ENCODE measurements around the gene CASQ2. TPM values are rescaled to one million over a fixed set of nuclear protein-coding genes. Genes with fewer than 3 reads are reported as not detected.

Gene CASQ2
- total RNA-seq, 4 donors from 2014 or later = 1.5 to 30.2 (median 7.8) TPM

DNA sequence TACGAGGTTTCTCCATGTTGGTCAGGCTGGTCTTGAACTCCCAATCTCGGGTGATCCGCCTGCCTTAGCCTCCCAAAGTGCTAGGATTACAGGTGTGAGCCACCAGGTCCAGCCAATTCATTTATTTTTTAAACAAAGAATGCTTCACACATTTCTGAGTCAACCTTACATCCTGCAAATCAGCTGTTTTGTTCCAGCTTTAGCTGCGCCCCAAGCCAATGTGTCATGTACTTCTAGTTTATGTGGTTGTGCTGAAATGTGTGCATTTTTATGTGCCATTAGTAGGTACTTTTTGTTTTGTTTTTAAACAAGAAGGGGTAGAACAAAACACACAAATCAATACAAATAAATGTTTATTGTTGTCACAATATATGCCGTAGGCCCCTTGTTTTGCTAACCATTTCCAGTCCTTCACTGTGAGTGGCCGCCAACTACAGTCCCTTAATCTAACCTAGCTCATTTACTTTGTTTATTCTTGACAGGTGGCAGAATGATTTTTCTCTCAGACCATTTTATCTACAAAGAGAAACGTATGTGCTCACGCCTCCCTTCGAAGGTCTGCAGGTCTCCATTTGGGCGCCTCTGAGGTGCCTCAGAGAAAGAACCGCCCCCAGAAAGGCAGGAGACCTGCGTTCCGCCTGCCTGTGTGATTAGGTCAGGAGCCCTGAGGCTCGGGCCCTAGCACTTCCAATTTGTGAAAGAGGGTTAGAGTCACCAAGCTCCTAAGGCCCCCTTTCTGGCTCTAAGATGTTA lies 2.8 kb upstream of the CASQ2 start:
- intact Hi-C loops (cut with DNase I; ENCODE audit: low total_unique reads) = loop anchor here (10.0 kb wide), 1 partner anchor 56 kb away; no protein-coding TSS in a partner anchor
- H3K27me3 ChIP-seq = no peaks in the 10 kb centered on the region
- peak overlapping the region in 1 of 2 donors; percentile 59 for H3K27ac ChIP-seq
- H3K4me3 ChIP-seq = no peak overlapping the region
- no peak for DNase-seq
- no peaks in the 10 kb centered on the region for H3K36me3 ChIP-seq
- H3K9me3 ChIP-seq = no peaks in the 10 kb centered on the region
- H3K4me1 ChIP-seq = no peaks in the 10 kb centered on the region
- TF ChIP-seq, protein P1, sequence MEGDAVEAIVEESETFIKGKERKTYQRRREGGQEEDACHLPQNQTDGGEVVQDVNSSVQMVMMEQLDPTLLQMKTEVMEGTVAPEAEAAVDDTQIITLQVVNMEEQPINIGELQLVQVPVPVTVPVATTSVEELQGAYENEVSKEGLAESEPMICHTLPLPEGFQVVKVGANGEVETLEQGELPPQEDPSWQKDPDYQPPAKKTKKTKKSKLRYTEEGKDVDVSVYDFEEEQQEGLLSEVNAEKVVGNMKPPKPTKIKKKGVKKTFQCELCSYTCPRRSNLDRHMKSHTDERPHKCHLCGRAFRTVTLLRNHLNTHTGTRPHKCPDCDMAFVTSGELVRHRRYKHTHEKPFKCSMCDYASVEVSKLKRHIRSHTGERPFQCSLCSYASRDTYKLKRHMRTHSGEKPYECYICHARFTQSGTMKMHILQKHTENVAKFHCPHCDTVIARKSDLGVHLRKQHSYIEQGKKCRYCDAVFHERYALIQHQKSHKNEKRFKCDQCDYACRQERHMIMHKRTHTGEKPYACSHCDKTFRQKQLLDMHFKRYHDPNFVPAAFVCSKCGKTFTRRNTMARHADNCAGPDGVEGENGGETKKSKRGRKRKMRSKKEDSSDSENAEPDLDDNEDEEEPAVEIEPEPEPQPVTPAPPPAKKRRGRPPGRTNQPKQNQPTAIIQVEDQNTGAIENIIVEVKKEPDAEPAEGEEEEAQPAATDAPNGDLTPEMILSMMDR (IDR thresholded peaks at IDR 0.05) = no peak
- no peak for TF ChIP-seq POLR2A (IDR thresholded peaks at IDR 0.05)

DNA sequence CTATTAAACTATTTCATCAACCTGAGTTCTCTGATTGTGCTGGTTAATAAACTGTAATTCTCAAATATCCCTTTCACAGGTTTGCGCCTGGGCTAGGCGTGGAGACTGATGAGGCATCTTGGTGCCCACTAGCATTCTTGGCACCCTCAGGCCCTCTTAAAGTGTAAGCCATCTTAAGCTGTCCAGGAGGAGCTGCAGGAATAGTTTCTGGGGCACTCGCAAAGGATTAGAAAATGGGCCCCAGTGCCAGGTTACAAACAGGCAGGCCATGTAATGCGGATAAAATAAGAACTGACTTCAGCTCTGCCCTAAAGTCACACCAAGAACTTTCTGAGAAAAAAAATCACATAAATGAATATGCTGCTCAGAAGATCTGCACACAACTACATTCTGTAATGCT lies 1.1 kb downstream of the CASQ2 start:
- Histone ChIP-seq H3K4me1 (no peaks in the 10 kb centered on the region), H3K36me3 (no peaks in the 10 kb centered on the region), H3K4me3 (no peak overlapping the region), H3K9me3 (no peaks in the 10 kb centered on the region), H3K27ac (peak overlapping the region; percentile 44 to 66), H3K27me3 (no peaks in the 10 kb centered on the region)
- no peak for DNase-seq
- no peak for TF ChIP-seq POLR2A (IDR thresholded peaks at IDR 0.05)
- TF ChIP-seq, protein P1 (IDR thresholded peaks at IDR 0.05) = no peak
- intact Hi-C loops (cut with DNase I; ENCODE audit: low total_unique reads) = no loop called here

DNA sequence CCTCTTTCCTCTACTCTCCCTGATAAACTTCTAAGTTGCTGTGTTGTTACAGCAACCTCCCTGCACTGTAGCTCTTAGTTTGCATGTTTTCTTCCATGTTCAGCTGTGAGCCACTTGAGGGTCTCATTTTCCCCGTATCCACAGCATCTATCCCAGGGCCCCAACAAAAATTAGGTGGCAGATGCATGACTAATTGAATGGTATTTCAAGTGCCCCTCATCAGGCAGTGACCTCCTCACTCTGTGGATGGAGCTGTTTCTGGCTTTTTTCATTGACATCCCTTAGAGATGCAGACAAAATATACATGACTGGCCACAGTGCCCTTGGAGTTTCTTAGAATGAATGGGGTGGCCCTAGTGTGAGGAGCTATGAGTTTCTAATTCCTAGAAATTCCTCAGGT lies 3.4 kb downstream of the CASQ2 start:
- TF ChIP-seq, protein P1 (IDR thresholded peaks at IDR 0.05) = no peak
- TF ChIP-seq POLR2A (IDR thresholded peaks at IDR 0.05) = no peak

DNA sequence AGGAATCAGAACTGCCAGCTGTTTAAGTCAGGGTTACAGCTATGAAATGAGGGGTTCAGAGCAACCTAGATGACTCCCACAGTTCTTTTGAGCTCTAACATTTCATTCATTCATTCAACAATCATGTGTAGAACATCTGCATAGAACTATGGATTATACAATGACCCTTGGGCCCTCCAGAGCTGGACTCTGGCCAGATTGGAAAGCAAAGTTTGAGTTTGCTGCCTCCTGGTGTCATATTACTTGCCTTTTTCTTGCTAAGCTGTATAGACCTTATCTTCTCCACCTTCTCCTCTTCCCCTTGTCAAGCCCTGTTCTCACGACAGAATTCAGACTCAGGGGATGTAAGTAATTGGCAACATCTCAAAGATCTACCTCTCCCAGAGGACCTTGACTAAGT lies 4.0 kb downstream of the CASQ2 start:
- no peak overlapping the region for H3K4me3 ChIP-seq
- H3K27me3 ChIP-seq = no peaks in the 10 kb centered on the region
- intact Hi-C loops (cut with DNase I; ENCODE audit: low total_unique reads) = no loop called here
- TF ChIP-seq, protein P1 (IDR thresholded peaks at IDR 0.05) = peak in 2 of 4 experiments; percentile 23 to 39
- no peak for TF ChIP-seq POLR2A (IDR thresholded peaks at IDR 0.05)
- DNase-seq = no peak
- H3K27ac ChIP-seq = no peak overlapping the region
- no peaks in the 10 kb centered on the region for H3K9me3 ChIP-seq
- H3K4me1 ChIP-seq = no peaks in the 10 kb centered on the region
- no peaks in the 10 kb centered on the region for H3K36me3 ChIP-seq

More for the DNA sequence above, 3.4 kb downstream of the CASQ2 start:
- Histone ChIP-seq H3K27ac (no peak overlapping the region), H3K4me1 (no peaks in the 10 kb centered on the region), H3K27me3 (no peaks in the 10 kb centered on the region), H3K36me3 (no peaks in the 10 kb centered on the region), H3K4me3 (no peak overlapping the region), H3K9me3 (no peaks in the 10 kb centered on the region)
- intact Hi-C loops (cut with DNase I; ENCODE audit: low total_unique reads) = no loop called here
- DNase-seq = no peak

DNA sequence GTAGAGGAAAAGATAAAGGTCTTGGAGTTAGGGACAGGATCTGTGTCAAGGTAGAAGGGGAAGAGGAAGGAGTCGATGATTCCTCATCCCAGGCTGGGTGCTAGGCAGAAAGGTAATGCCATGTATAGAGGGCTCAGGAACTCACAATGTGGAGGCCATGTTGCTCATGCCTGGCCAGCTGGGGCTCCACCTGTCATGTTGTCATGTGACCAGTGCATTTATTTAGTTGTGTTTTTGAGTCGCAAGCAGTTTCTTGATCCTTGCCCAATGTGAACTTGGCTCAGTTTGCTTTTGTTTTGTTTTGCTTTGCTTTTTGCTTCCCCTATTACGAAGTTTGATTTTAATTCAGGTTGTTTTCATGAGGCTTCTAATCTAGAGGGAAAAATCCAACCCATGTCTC lies 5.7 kb downstream of the CASQ2 start:
- Histone ChIP-seq H3K4me3 (no peak overlapping the region), H3K4me1 (no peaks in the 10 kb centered on the region), H3K27ac (no peak overlapping the region), H3K27me3 (no peaks in the 10 kb centered on the region), H3K36me3 (no peaks in the 10 kb centered on the region), H3K9me3 (no peaks in the 10 kb centered on the region)
- TF ChIP-seq, protein P1 (IDR thresholded peaks at IDR 0.05) = no peak
- no peak for TF ChIP-seq POLR2A (IDR thresholded peaks at IDR 0.05)
- DNase-seq = no peak
- intact Hi-C loops (cut with DNase I; ENCODE audit: low total_unique reads) = no loop called here

All from uterus (tissue), 4 donors.